ENCODE measurements around the gene CLDND2. TPM values are rescaled to one million over a fixed set of nuclear protein-coding genes. Genes with fewer than 3 reads are reported as not detected.

The CLDND2 gene
- total and polyA plus RNA-seq, 8 donors = 0.88 to 4.3 (median 1.3) TPM; not detected in 5

DNA sequence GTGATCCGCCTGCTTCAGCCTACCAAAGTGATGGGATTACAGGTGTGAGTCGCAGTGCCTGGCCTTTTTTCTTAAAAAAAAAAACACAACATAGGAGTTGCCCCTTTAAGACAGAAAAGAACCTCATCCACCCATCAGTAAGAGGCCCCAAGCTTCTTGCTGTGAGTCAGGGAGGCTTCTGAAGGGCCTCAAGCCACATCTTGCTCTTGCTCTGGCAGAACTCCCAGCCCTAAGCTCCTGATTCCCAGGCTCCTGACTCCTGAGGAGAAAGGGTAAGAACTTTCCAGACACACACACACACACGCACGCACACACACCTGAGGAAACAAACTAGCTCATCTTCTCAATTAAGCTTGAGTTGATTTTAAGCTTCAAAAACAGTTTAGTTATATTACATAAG, 9.5 kb downstream of the CLDND2 start:
- Histone ChIP-seq H3K4me1 (peaks cover 1 to 31% (median 23%) of the 10 kb centered on the region in 4 donors), H3K27ac (no peak overlapping the region), H3K36me3 (peaks cover 0 to under 1% (median 0%) of the 10 kb centered on the region in 4 donors), H3K9me3 (no peaks in the 10 kb centered on the region), H3K4me3 (no peak overlapping the region), H3K27me3 (no peaks in the 10 kb centered on the region)
- 89 to 97% (median 93%) methylated on average over 4 of the region's 4 CpGs for WGBS, 5 donors
- TF ChIP-seq, protein P1, sequence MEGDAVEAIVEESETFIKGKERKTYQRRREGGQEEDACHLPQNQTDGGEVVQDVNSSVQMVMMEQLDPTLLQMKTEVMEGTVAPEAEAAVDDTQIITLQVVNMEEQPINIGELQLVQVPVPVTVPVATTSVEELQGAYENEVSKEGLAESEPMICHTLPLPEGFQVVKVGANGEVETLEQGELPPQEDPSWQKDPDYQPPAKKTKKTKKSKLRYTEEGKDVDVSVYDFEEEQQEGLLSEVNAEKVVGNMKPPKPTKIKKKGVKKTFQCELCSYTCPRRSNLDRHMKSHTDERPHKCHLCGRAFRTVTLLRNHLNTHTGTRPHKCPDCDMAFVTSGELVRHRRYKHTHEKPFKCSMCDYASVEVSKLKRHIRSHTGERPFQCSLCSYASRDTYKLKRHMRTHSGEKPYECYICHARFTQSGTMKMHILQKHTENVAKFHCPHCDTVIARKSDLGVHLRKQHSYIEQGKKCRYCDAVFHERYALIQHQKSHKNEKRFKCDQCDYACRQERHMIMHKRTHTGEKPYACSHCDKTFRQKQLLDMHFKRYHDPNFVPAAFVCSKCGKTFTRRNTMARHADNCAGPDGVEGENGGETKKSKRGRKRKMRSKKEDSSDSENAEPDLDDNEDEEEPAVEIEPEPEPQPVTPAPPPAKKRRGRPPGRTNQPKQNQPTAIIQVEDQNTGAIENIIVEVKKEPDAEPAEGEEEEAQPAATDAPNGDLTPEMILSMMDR (IDR thresholded peaks at IDR 0.05) = no peak
- TF ChIP-seq EP300 (IDR thresholded peaks at IDR 0.05) (no peak), POLR2AphosphoS5 (IDR thresholded peaks at IDR 0.05) (no peak), POLR2A (IDR thresholded peaks at IDR 0.05) (no peak)
- intact Hi-C loops (cut with DNase I; ENCODE audit: low total_unique reads) = no loop called here
- no peak for DNase-seq

DNA sequence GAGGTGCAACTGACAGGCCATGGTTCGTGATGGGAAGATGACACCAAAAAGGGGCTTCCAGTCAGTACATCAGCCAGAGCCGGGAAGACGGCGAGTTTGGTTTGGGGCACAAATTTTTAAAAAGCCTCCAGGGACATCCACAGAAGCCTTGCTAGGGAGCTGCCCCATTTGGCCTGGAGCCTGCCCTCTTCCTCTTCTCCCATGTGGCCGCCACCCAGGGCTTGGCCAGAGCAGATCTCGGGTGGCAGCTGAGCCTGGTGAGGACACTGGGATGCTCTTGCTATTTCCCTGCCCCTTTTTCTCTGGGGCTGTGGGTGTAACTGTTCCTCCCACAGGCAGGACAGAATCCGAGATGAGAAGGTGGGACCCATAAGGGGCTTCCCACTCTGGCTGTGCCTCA, 10.9 kb downstream of the CLDND2 start:
- Histone ChIP-seq H3K27me3 (no peaks in the 10 kb centered on the region), H3K4me3 (no peak overlapping the region), H3K9me3 (no peaks in the 10 kb centered on the region), H3K27ac (no peak overlapping the region), H3K4me1 (peaks cover 0 to 21% (median 10%) of the 10 kb centered on the region in 4 donors), H3K36me3 (peaks cover 2 to 7% (median 2%) of the 10 kb centered on the region in 4 donors)
- WGBS, 5 donors = 84 to 94% (median 91%) methylated on average over 5 to 7 of the region's 7 CpGs
- TF ChIP-seq EP300 (IDR thresholded peaks at IDR 0.05) (no peak), POLR2AphosphoS5 (IDR thresholded peaks at IDR 0.05) (no peak), POLR2A (IDR thresholded peaks at IDR 0.05) (no peak)
- TF ChIP-seq, protein P1 (IDR thresholded peaks at IDR 0.05) = no peak
- no peak for DNase-seq
- intact Hi-C loops (cut with DNase I; ENCODE audit: low total_unique reads) = no loop called here

DNA sequence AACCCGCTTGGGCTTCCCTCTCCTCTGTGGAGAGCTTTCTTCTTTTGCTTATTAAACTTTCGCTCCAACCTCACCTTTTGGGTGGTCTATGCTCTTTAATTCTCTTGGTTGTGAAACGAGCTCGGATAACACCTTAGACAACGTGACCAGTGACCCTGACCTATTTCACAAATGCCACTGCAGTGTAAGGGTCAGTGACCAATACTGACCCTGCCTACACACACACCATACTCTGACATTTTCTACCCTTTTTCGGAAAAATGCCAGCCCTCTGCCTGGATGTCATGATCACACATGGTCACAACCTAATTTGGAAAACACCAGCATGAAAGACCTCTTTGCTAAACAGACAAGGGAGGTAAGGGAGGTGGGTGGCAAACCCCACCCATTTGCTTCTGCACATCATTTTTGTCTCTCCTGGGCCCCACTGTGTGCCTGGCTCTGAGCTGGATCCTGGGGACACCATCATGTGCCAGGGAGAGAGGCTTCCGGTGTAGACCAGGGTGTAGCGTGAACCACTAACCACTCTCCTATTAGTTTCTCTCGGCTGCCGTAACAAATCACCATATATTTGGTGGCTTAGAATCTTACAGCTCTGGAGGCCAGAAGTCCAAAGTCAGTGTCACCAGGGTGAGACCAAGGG, 12.5 kb downstream of the CLDND2 start:
- no peaks in the 10 kb centered on the region for H3K27me3 ChIP-seq
- H3K4me1 ChIP-seq = peaks cover 0 to 12% (median 3%) of the 10 kb centered on the region in 4 donors
- no peaks in the 10 kb centered on the region for H3K9me3 ChIP-seq
- no peak overlapping the region for H3K27ac ChIP-seq
- peaks cover 9 to 23% (median 19%) of the 10 kb centered on the region in 4 donors for H3K36me3 ChIP-seq
- intact Hi-C loops (cut with DNase I; ENCODE audit: low total_unique reads) = no loop called here
- TF ChIP-seq EP300 (IDR thresholded peaks at IDR 0.05) (no peak), POLR2AphosphoS5 (IDR thresholded peaks at IDR 0.05) (no peak), POLR2A (IDR thresholded peaks at IDR 0.05) (no peak)
- TF ChIP-seq, protein P1 (IDR thresholded peaks at IDR 0.05) = no peak
- no peak for DNase-seq
- H3K4me3 ChIP-seq = no peak overlapping the region
- 95 to 98% (median 96%) methylated on average over 10 of the region's 10 CpGs for WGBS, 5 donors

DNA sequence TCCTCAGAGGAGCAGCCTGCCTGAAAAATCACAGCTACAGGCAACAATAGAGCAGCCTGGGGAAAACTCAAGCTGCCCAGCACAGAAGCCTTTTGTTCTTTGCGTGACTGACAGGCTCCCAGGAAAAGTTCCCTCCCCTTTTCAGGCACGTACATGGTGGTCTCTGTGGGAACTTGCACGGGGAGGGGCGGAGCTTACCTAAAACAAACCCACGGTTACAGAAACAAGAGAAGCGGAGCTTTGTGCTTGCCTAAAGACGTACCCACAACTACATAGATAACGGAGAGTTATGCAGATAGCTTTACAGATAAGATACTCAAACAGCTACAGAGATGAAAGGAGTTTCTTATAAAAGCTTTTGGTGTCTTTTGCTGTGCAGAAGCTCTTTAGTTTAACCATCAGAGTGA, 14.1 kb downstream of the CLDND2 start:
- WGBS, 5 donors = 20 to 39% (median 33%) methylated on average over 8 of the region's 8 CpGs
- no peak overlapping the region for H3K4me3 ChIP-seq

More for the DNA sequence above, 14.1 kb downstream of the CLDND2 start:
- peaks cover 24 to 39% (median 34%) of the 10 kb centered on the region in 4 donors for H3K36me3 ChIP-seq
- peak in 1 of 2 donors; percentile 84 for DNase-seq
- peaks cover 0 to 12% (median 3%) of the 10 kb centered on the region in 4 donors for H3K4me1 ChIP-seq
- no peaks in the 10 kb centered on the region for H3K9me3 ChIP-seq
- intact Hi-C loops (cut with DNase I; ENCODE audit: low total_unique reads) = no loop called here
- TF ChIP-seq, protein P1 (IDR thresholded peaks at IDR 0.05) = no peak
- no peak for TF ChIP-seq POLR2A (IDR thresholded peaks at IDR 0.05)
- TF ChIP-seq EP300 (IDR thresholded peaks at IDR 0.05) = no peak
- H3K27me3 ChIP-seq = no peaks in the 10 kb centered on the region
- H3K27ac ChIP-seq = no peak overlapping the region

All from stomach (tissue), 9 donors.